HCT116 (cell line): ENCODE results near the gene CALD1. TPM values are rescaled to one million over a fixed set of nuclear protein-coding genes. Genes with fewer than 3 reads are reported as not detected.

Experiments used
- ATAC-seq: fragments of 200-7000 bp; cut with Tn5 transposase; 2 replicates; pipeline ENCODE4 v1.9.1; 2020; ENCODE audit warnings: mild to moderate bottlenecking, moderate library complexity
- BruUV-seq: library from RNA; stranded (reverse); fragments of 400-500 nt; replicated peaks from 2 replicates; lab custom pipeline; 2021; lab: Mats Ljungman, UMichigan
- CTCF ChIA-PET: fragments of 300-600 bp; sonication (Branson Sonifier 250); formaldehyde crosslinking; loops from one replicate; lab custom pipeline; 2021; ENCODE audit warnings: antibody characterized with exemption; lab: Charles Lee
- POLR2A ChIA-PET: fragments of 300-600, 350-600 bp; sonication (Branson Sonifier 250); formaldehyde crosslinking; loops from one replicate; lab custom pipeline; 2021; ENCODE audit warnings: antibody characterized with exemption; lab: Charles Lee
- RAD21 ChIA-PET, 2 experiments: fragments of 300-600 bp; sonication (Branson Sonifier 250); formaldehyde crosslinking; loops; one replicate each; lab custom pipeline; 2023; ENCODE audit warnings: low total read pairs in 2 of 2; ENCODE audit not compliant: uncharacterized antibody in 2 of 2, unreplicated experiment in 2 of 2, low non-redundant PET in 1 of 2; lab: Charles Lee
- DNase-seq: peaks from one replicate; pipeline ENCODE4 v3.0.0-alpha.2; 2010; ENCODE audit warnings: low read depth, low spot score
- H2AFZ ChIP-seq: fragments of 200-600 bp; shearing (Covaris generic), sonication (generic); 2 replicates; pipeline ENCODE4 v1.6.1; 2017; ENCODE audit warnings: low read depth, mixed run types, mixed read lengths, antibody characterized with exemption, low read length; ENCODE audit not compliant: poor library complexity, severe bottlenecking
- H3K27ac ChIP-seq: 2 replicates; pipeline ENCODE4 v1.5.1; 2012; ENCODE audit warnings: low read depth, low read length
- H3K27me3 ChIP-seq: fragments of 200-600 bp; sonication (generic); 2 replicates; pipeline ENCODE4 v1.6.1; 2016; ENCODE audit warnings: mixed run types, low read length, mixed read lengths; ENCODE audit not compliant: insufficient read depth
- H3K36me3 ChIP-seq, 2 experiments: fragments of 200-500 bp in 1 of 2; fragments of 200-600 bp in 1 of 2; sonication (Bioruptor generic) in 1 of 2; sonication (generic) in 1 of 2; 2 replicates each; pipeline versions ENCODE4 v1.5.1 to v1.6.1; 2014 to 2016; ENCODE audit warnings: low read length in 2 of 2, inconsistent platforms in 1 of 2, mixed read lengths in 1 of 2, mixed run types in 1 of 2; ENCODE audit not compliant: insufficient read depth in 2 of 2, control insufficient read depth in 1 of 2
- H3K4me1 ChIP-seq, 2 experiments: fragments of 200-600 bp in 1 of 2; sonication (generic) in 1 of 2; 2 replicates each; pipeline versions ENCODE4 v1.5.1 to v1.6.1; 2012 to 2017; ENCODE audit warnings: low read length in 2 of 2, inconsistent platforms in 1 of 2, mild to moderate bottlenecking in 1 of 2, mixed read lengths in 1 of 2, mixed run types in 1 of 2, moderate library complexity in 1 of 2; ENCODE audit not compliant: insufficient read depth in 2 of 2, control insufficient read depth in 1 of 2
- H3K4me2 ChIP-seq: fragments of 200-600 bp; sonication (generic); 2 replicates; pipeline ENCODE4 v1.6.1; 2017; ENCODE audit warnings: mixed run types, low read length, mixed read lengths
- H3K4me3 ChIP-seq, 2 experiments: fragments of 200-600 bp in 1 of 2; sonication (generic) in 1 of 2; replicated peaks in 1 of 2; 2 replicates each; pipeline ENCODE4 v1.5.1; 2011 to 2016; ENCODE audit warnings: low read length in 2 of 2, control low read depth in 1 of 2, low read depth in 1 of 2, mild to moderate bottlenecking in 1 of 2, mixed read lengths in 1 of 2, mixed run types in 1 of 2
- H3K79me2 ChIP-seq: fragments of 200-600 bp; sonication (generic); 2 replicates; pipeline ENCODE4 v1.6.1; 2017; ENCODE audit warnings: mild to moderate bottlenecking, mixed run types, low read length, moderate library complexity, mixed read lengths; ENCODE audit not compliant: insufficient read depth
- H3K9ac ChIP-seq: fragments of 200-600 bp; sonication (generic); 2 replicates; pipeline ENCODE4 v1.6.1; 2016; ENCODE audit warnings: low read length, mixed read lengths
- H3K9me2 ChIP-seq: fragments of 200-600 bp; sonication (generic), shearing (Covaris generic); 2 replicates; pipeline ENCODE4 v1.6.1; 2017; ENCODE audit warnings: mixed run types, mild to moderate bottlenecking, moderate library complexity; ENCODE audit not compliant: insufficient read depth
- H3K9me3 ChIP-seq, 2 experiments: fragments of 200-500 bp in 1 of 2; fragments of 200-600 bp in 1 of 2; sonication (Bioruptor generic) in 1 of 2; sonication (generic) in 1 of 2; 2 replicates each; pipeline ENCODE4 v1.6.1; 2014 to 2017; ENCODE audit warnings: low read length in 2 of 2, mixed read lengths in 2 of 2, inconsistent platforms in 1 of 2, low read depth in 1 of 2, mild to moderate bottlenecking in 1 of 2, mixed run types in 1 of 2, moderate library complexity in 1 of 2; ENCODE audit not compliant: control insufficient read depth in 1 of 2, insufficient read depth in 1 of 2
- H4K20me1 ChIP-seq: fragments of 200-600 bp; sonication (generic), shearing (Covaris generic); 2 replicates; pipeline ENCODE4 v1.6.1; 2017; ENCODE audit warnings: mixed run types, mild to moderate bottlenecking, moderate library complexity; ENCODE audit not compliant: insufficient read depth
- ATF3 ChIP-seq: IDR thresholded peaks from 2 replicates; pipeline ENCODE4 v1.6.1; 2012
- CTCF ChIP-seq, 3 experiments: fragments of 200-600 bp in 1 of 3; sonication (generic) in 1 of 3; IDR thresholded peaks in 2 of 3; conservative IDR thresholded peaks in 1 of 3; 2 replicates each; pipeline ENCODE4 v1.5.1; 2012 to 2017; ENCODE audit warnings: low read depth in 2 of 3, low read length in 2 of 3, antibody characterized with exemption in 1 of 3, borderline replicate concordance in 1 of 3, control low read depth in 1 of 3, mild to moderate bottlenecking in 1 of 3, mixed read lengths in 1 of 3, mixed run types in 1 of 3, moderate library complexity in 1 of 3; ENCODE audit not compliant: insufficient read depth in 1 of 3
- EGR1 ChIP-seq: IDR thresholded peaks from 2 replicates; pipeline ENCODE4 v1.6.1; 2012; ENCODE audit warnings: low read depth
- FOSL1 ChIP-seq: IDR thresholded peaks from 2 replicates; pipeline ENCODE4 v1.6.1; 2012; ENCODE audit warnings: low read depth
- JUND ChIP-seq: IDR thresholded peaks from 2 replicates; pipeline ENCODE4 v1.6.1; 2012
- MAX ChIP-seq: IDR thresholded peaks from 2 replicates; pipeline ENCODE4 v1.6.1; 2012
- POLR2AphosphoS5 ChIP-seq: IDR thresholded peaks from 2 replicates; pipeline ENCODE4 v1.6.1; 2011; ENCODE audit warnings: mild to moderate bottlenecking, low read depth, low read length, moderate library complexity
- RAD21 ChIP-seq: IDR thresholded peaks from 2 replicates; pipeline ENCODE4 v1.6.1; 2012; ENCODE audit warnings: low read depth, mild to moderate bottlenecking
- REST ChIP-seq: IDR thresholded peaks from 2 replicates; pipeline ENCODE4 v1.6.1; 2012; ENCODE audit warnings: low read depth
- TCF7L2 ChIP-seq: IDR thresholded peaks from 2 replicates; pipeline ENCODE4 v1.7.0; 2011; ENCODE audit warnings: borderline replicate concordance, inconsistent platforms; ENCODE audit not compliant: insufficient read depth, insufficient read length; ENCODE audit errors: extremely low read depth
- ZBTB33 ChIP-seq: IDR thresholded peaks from 2 replicates; pipeline ENCODE4 v1.6.1; 2011; ENCODE audit warnings: mild to moderate bottlenecking, low read length, moderate library complexity; ENCODE audit not compliant: insufficient replicate concordance; ENCODE audit errors: extremely low read depth
- ZFX ChIP-seq: fragments of 450-650 bp; IDR thresholded peaks from 2 replicates; pipeline ENCODE4 v1.6.1; 2017
- intact Hi-C: fragments of 100-400 bp; cut with micrococcal nuclease; formaldehyde crosslinking; loops from 2 replicates; pipeline ENCODE4 v1.10.0; 2022
- total RNA-seq: library from RNA; stranded (reverse); gene quantifications from one replicate; pipeline ENCODE4 v1.2.1, GENCODE V29; 2021; ENCODE audit not compliant: unreplicated experiment

Gene CALD1
- total RNA-seq, 1 experiment from 2014 or later: 66.8 TPM

- no peak for TF ChIP-seq REST
- TF ChIP-seq, all 23 proteins: peak for 0
Measured at GRCh38 chr7:134948246-134948645, 168.8 kb downstream of the CALD1 start (continued).

GRCh38 chr7:134948736-134949135 is 169.3 kb downstream of the CALD1 start:
- no peak overlapping the region for H2AFZ ChIP-seq
- H3K79me2 ChIP-seq: no peaks in the 10 kb centered on the region
- H3K4me2 ChIP-seq: no peak overlapping the region
- no peaks in the 10 kb centered on the region for H4K20me1 ChIP-seq
- H3K27me3 ChIP-seq: no peaks in the 10 kb centered on the region
- ChIA-PET CTCF (interaction anchor here (1.6 kb wide), 1 partner anchor 316 kb away, joined by 3 read pairs; no protein-coding TSS in a partner anchor), POLR2A (no interaction called here), RAD21 (no interaction called here)
- H3K9me2 ChIP-seq: no peaks in the 10 kb centered on the region
- ATAC-seq: no peak
- no peak overlapping the region for H3K4me3 ChIP-seq
- BruUV-seq: no TSS peak
- H3K27ac ChIP-seq: no peak overlapping the region
- H3K9me3 ChIP-seq: no peaks in the 10 kb centered on the region
- no peak overlapping the region for H3K9ac ChIP-seq
- DNase-seq: no peak
- peaks cover 0 to 8% of the 10 kb centered on the region in 2 experiments; a peak in 2 of 4 replicates for H3K36me3 ChIP-seq
- intact Hi-C loops: loop anchor here (10.0 kb wide), 1 partner anchor 514 kb away; no protein-coding TSS in a partner anchor
- H3K4me1 ChIP-seq: no peaks in the 10 kb centered on the region
- TF ChIP-seq EGR1 (no peak), POLR2AphosphoS5 (no peak), RAD21 (no peak), JUND (no peak), ZBTB33 (no peak), ATF3 (no peak), REST (no peak), FOSL1 (no peak), CTCF (IDR thresholded peaks at IDR 0.05 in 2 of 3, conservative IDR thresholded peaks at IDR 0.05 in 1 of 3; ENCODE audit: borderline replicate concordance in 1 of 3, insufficient read depth in 1 of 3, low read depth in 2 of 3, low read length in 2 of 3) (no peak), MAX (no peak), TCF7L2 (no peak), ZFX (no peak)
